HEK293T (cell line): ENCODE measurements around the gene USP10.

ENCODE experiments used
- FOXA1 ChIP-seq: fragments of 450-650 bp; IDR thresholded peaks from 2 replicates; pipeline ENCODE4 v1.6.1; 2016; ENCODE audit warnings: mild to moderate bottlenecking
- FOXM1 ChIP-seq: fragments of 450-650 bp; IDR thresholded peaks from 2 replicates; pipeline ENCODE4 v1.6.1; 2017; ENCODE audit warnings: mild to moderate bottlenecking, borderline replicate concordance
- L3MBTL2 ChIP-seq: fragments of 450-650 bp; conservative IDR thresholded peaks from 2 replicates; pipeline ENCODE4 v1.6.1; 2016; ENCODE audit warnings: mild to moderate bottlenecking

DNA sequence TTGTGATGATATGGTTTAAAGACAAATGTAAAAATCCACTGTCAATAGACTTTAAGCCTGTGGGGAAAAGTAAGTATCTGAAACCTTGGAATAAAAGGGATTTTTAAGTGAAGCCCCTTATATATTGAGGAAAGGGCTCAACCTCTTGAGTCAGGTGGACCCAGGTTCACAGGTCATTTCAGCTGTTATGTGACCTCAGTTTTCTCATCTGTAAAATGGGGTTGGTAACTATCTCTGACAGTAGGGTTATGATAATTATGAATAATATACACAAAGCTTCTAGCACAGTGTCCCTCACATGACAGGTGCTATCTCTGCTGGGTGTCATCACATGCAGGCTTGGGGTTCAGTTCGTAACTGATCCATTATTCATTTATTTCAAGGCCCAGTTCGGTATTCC lies 57.0 kb downstream of the USP10 start:
- TF ChIP-seq L3MBTL2 (no peak), FOXM1 (no peak), FOXA1 (no peak)
